Measurements from ENCODE around the gene ADCY4.
A peak's percentile ranks its signal among the peaks of the same experiment; 100 is the strongest.
"Not testable (repeated sequence)": the region's sequence is repeated elsewhere in the genome, so short reads cannot be mapped to it uniquely, and the experiment has no call there.

ADCY4 gene

GRCh38 chr14:24367514-24368211 is 32.8 kb upstream of the ADCY4 start, which contains the start of gene NFATC4:
Gene NFATC4, plus strand, starts transcription at chr14:24368184. Its CDS starts 157 bp downstream, at chr14:24368341.
- FAIRE-seq (no peak), DNase-seq (ENCODE audit: extremely low spot score, insufficient read length, low read depth) (no peak)

- peak; percentile 67 for DNase-seq (ENCODE audit: extremely low spot score, insufficient read length, low read depth)
- FAIRE-seq, result peak; percentile 75
Measured at GRCh38 chr14:24366721-24367513, 32.0 kb upstream of the ADCY4 start.

GRCh38 chr14:24366413-24366720 is 31.5 kb upstream of the ADCY4 start:
- DNase-seq (ENCODE audit: extremely low spot score, insufficient read length, low read depth) (no peak), FAIRE-seq (no peak)

GRCh38 chr14:24365600-24366412 is 30.9 kb upstream of the ADCY4 start:
- DNase-seq (ENCODE audit: extremely low spot score, insufficient read length, low read depth), result no peak
- FAIRE-seq, result peak; percentile 90

GRCh38 chr14:24364841-24365240 is 30.0 kb upstream of the ADCY4 start:
- DNase-seq (ENCODE audit: extremely low spot score, insufficient read length, low read depth) (no peak), FAIRE-seq (no peak)

- DNase-seq (ENCODE audit: extremely low spot score, insufficient read length, low read depth), result no peak
Measured at GRCh38 chr14:24363401-24363800, 28.5 kb upstream of the ADCY4 start.

GRCh38 chr14:24362241-24362960 is 27.5 kb upstream of the ADCY4 start:
- no peak for DNase-seq (ENCODE audit: extremely low spot score, insufficient read length, low read depth)
- no peak for FAIRE-seq

More at GRCh38 chr14:24363401-24363800, 28.5 kb upstream of the ADCY4 start:
- no peak for FAIRE-seq

- DNase-seq (ENCODE audit: extremely low spot score, insufficient read length, low read depth) (no peak), FAIRE-seq (no peak)
Measured at GRCh38 chr14:24361326-24361725, 26.5 kb upstream of the ADCY4 start.

- FAIRE-seq, result no peak
Measured at GRCh38 chr14:24360281-24360680, 25.4 kb upstream of the ADCY4 start.

GRCh38 chr14:24356208-24356607 is 21.3 kb upstream of the ADCY4 start:
- DNase-seq (ENCODE audit: extremely low spot score, insufficient read length, low read depth), result no peak
- FAIRE-seq, result no peak

More at GRCh38 chr14:24360281-24360680, 25.4 kb upstream of the ADCY4 start:
- DNase-seq (ENCODE audit: extremely low spot score, insufficient read length, low read depth), result no peak

- FAIRE-seq (no peak), DNase-seq (ENCODE audit: extremely low spot score, insufficient read length, low read depth) (no peak)
Measured at GRCh38 chr14:24355009-24355408, 20.1 kb upstream of the ADCY4 start.

- not testable (repeated sequence) for DNase-seq (ENCODE audit: extremely low spot score, insufficient read length, low read depth); FAIRE-seq
Measured at GRCh38 chr14:24354482-24354825, 19.6 kb upstream of the ADCY4 start.

- no peak for FAIRE-seq
Measured at GRCh38 chr14:24353559-24354481, 18.9 kb upstream of the ADCY4 start.

GRCh38 chr14:24351517-24351916 is 16.6 kb upstream of the ADCY4 start:
- DNase-seq (ENCODE audit: extremely low spot score, insufficient read length, low read depth), result no peak
- FAIRE-seq, result no peak

More at GRCh38 chr14:24353559-24354481, 18.9 kb upstream of the ADCY4 start:
- no peak for DNase-seq (ENCODE audit: extremely low spot score, insufficient read length, low read depth)

- FAIRE-seq, result no peak
- no peak for DNase-seq (ENCODE audit: extremely low spot score, insufficient read length, low read depth)
Measured at GRCh38 chr14:24349742-24350141, 14.9 kb upstream of the ADCY4 start.

GRCh38 chr14:24348186-24348585 is 13.3 kb upstream of the ADCY4 start:
- DNase-seq (ENCODE audit: extremely low spot score, insufficient read length, low read depth), result no peak
- FAIRE-seq, result no peak

- no peak for FAIRE-seq
- no peak for DNase-seq (ENCODE audit: extremely low spot score, insufficient read length, low read depth)
Measured at GRCh38 chr14:24347134-24347533, 12.3 kb upstream of the ADCY4 start.

GRCh38 chr14:24343795-24344660 is 9.2 kb upstream of the ADCY4 start:
- DNase-seq (ENCODE audit: extremely low spot score, insufficient read length, low read depth) (no peak), FAIRE-seq (no peak)
